Measurements from ENCODE around the gene LRRC8C.
A peak's percentile ranks its signal among the peaks of the same experiment; 100 is the strongest.

The LRRC8C gene

DNA sequence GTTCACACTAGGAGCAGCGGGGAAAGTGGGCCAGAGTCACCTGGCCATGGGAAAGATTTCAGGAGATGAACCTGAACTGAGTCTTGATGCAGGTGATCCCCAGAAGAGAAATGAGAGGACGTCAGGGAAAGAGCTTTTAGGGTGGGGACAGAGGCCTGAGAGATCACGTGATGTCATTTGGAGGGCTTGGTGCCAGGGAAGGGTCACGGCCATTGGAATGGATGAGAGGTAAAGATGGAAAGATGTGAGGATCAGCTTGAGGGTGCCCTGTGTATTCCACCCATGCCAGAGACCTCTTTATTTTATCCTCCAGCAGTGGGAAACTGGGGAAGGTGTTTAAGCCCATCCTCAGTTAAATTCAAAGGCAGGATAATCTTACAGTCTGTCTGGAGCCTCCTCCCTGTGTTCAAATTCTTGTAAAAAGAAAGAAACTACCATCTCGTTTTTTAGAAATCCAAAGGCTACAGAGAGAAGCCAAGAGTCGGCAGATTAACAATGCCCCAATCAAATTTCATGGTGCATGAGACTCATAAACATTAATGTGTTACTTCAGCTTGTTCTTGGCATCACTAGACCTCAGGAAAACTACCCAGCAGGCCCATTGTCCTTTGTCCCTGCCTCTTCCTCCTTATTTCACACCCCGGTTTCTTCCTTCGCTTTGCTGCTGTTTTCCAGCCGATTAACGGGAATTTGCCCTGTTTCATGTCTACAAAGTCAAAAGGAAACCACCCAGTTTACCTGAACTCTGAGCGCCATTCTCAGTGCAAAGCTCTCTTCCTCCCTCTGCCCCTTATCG lies 94.8 kb downstream of the LRRC8C start:
- Mint-ChIP-seq H3K4me3 (peak overlapping the region; percentile 5), H3K4me1 (ENCODE audit: low read depth) (peaks cover 87% of the 10 kb centered on the region), H3K27ac (peak overlapping the region; percentile 100), H3K27me3 (no peaks in the 10 kb centered on the region), H3K36me3 (ENCODE audit: low read depth) (peaks cover 38% of the 10 kb centered on the region), H3K9me3 (peaks cover 4% of the 10 kb centered on the region)

DNA sequence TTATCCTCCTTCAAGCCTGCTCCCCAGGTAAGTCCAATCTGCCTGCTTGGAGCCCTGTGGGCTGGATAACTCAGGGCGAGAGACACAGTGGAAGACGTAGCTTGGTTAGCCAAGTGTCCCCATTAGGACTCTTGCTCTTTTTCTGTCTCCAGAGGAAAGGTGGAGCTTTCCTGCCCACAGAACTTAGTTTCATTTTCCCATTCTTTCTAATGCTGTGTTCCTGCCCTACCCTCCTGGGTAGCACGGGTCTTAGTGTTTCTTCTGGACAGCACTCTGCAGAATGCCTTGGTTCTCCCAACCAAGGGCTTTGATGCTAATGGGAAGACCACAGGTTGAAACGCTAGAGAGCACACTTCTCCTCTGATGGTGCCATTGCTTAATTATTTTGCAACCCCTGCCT lies 95.5 kb downstream of the LRRC8C start:
- H3K36me3 Mint-ChIP-seq (ENCODE audit: low read depth) = peaks cover 32% of the 10 kb centered on the region
- H3K27me3 Mint-ChIP-seq = no peaks in the 10 kb centered on the region
- H3K27ac Mint-ChIP-seq = peak overlapping the region; percentile 63
- H3K4me1 Mint-ChIP-seq (ENCODE audit: low read depth) = peaks cover 87% of the 10 kb centered on the region
- peaks cover 4% of the 10 kb centered on the region for H3K9me3 Mint-ChIP-seq
- peak overlapping the region; percentile 5 for H3K4me3 Mint-ChIP-seq

DNA sequence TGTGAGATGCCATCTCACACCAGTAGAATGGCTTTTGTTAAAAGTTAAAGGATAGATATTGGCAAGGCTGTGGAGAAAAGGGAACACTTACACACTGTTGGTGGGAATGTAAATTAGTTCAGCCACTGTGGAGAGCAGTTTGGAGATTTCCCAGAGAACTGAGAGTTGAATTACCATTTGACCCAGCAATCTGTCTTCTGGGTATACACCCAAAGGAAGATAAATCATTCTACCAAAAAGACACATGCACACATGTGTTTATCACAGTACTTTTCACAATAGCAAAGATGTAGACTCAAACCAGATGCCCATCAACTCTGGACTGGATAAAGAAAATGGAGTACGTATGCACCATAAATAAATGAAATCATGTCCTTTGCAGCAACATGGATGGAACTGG lies 99.3 kb downstream of the LRRC8C start:
- peaks cover 18% of the 10 kb centered on the region for H3K36me3 Mint-ChIP-seq (ENCODE audit: low read depth)
- H3K27me3 Mint-ChIP-seq = no peaks in the 10 kb centered on the region
- peak overlapping the region; percentile 31 for H3K27ac Mint-ChIP-seq
- H3K4me1 Mint-ChIP-seq (ENCODE audit: low read depth) = peaks cover 66% of the 10 kb centered on the region
- H3K4me3 Mint-ChIP-seq = no peak overlapping the region
- H3K9me3 Mint-ChIP-seq = no peaks in the 10 kb centered on the region

DNA sequence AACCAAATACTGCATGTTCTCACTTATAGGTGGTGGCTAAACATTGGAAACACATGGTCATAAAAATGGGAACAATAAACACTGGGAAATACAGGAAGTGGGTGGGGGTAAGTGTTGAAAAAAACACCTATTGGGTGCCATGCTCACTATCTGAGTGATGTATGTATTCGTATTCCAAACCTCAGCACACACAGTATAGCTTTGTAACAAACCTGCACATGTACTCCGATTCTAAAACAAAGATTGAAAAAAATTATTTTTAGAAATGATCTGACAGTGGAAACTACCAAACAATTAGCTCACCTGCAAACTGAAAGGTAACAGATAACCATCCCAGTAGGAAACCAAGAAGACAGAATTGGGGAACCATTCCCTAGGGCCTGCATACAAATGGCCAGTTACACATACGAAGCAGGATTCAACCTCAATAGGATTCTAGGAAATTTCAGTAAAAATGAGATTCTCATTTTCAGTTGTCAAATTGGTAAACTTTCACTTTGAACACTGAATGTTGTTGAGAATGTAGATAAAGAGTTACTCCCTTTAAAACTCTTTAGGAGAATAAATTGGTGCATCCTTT lies 99.8 kb downstream of the LRRC8C start:
- peaks cover 14% of the 10 kb centered on the region for H3K36me3 Mint-ChIP-seq (ENCODE audit: low read depth)
- no peak overlapping the region for H3K4me3 Mint-ChIP-seq
- H3K27me3 Mint-ChIP-seq = no peaks in the 10 kb centered on the region
- H3K9me3 Mint-ChIP-seq = no peaks in the 10 kb centered on the region
- H3K27ac Mint-ChIP-seq = peak overlapping the region; percentile 31
- H3K4me1 Mint-ChIP-seq (ENCODE audit: low read depth) = peaks cover 63% of the 10 kb centered on the region

DNA sequence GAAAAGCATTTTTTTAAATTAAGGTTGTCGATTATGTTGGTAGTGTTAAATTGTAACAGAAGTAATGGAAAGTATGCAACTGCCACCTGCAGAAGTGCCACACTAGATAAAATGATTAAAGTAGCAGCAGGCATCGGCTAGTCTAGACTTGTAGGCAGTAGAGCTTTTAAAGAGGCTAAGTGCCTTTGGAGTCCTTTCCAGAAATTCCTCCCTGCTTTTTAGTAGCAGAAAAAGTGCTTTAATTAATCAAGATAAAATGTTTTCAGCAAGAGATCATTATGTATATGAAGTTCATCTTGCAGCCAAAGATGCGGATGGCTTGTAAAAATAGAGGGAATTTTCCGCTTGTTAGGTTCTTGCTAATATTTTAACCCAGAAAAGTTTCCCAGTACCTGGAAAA lies 100.8 kb downstream of the LRRC8C start:
- Mint-ChIP-seq H3K9me3 (no peaks in the 10 kb centered on the region), H3K36me3 (ENCODE audit: low read depth) (peaks cover 7% of the 10 kb centered on the region), H3K4me1 (ENCODE audit: low read depth) (peaks cover 62% of the 10 kb centered on the region), H3K27me3 (no peaks in the 10 kb centered on the region), H3K4me3 (no peak overlapping the region), H3K27ac (no peak overlapping the region)

DNA sequence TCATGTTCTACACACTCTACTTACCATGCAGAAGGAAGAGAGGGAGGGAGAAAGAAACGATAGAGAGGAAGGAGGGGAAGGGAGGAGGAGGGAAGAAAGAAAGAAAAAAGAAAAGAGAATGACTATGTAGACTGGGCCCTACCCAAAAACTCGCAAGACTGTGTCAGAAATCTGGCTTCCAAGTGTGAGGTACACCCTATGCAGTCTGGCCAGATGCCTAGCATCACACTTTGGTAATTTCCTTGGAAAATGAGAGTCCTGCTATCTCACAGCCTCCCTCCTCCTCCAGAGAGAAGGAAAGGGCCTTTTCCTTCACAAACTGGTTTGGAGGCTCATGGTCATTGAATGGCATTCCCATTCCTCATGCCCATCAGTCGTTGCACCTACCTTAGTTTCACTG lies 101.5 kb downstream of the LRRC8C start:
- no peak overlapping the region for H3K4me3 Mint-ChIP-seq
- H3K4me1 Mint-ChIP-seq (ENCODE audit: low read depth) = peaks cover 62% of the 10 kb centered on the region
- H3K27me3 Mint-ChIP-seq = no peaks in the 10 kb centered on the region
- H3K27ac Mint-ChIP-seq = no peak overlapping the region
- no peaks in the 10 kb centered on the region for H3K9me3 Mint-ChIP-seq
- peaks cover 7% of the 10 kb centered on the region for H3K36me3 Mint-ChIP-seq (ENCODE audit: low read depth)

DNA sequence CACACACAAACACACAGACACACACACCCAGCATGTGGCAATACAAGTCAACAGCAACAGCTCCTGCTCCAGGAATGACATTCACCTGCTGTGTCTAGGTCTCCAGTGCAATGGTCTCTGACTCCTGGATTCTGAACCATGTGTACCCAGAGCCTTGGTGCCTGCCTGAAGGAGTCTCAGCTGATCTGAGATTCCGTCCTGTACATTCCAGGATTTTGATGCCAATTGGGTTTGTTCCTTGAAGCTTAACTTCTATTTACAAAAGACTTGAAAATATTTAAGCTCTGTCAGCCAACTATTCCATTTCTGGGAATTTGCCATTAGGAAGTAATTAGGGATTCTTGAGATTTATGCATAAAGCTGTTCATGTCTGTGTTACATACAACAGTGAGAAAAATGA lies 102.6 kb downstream of the LRRC8C start:
- H3K36me3 Mint-ChIP-seq (ENCODE audit: low read depth) = peaks cover 7% of the 10 kb centered on the region
- no peaks in the 10 kb centered on the region for H3K27me3 Mint-ChIP-seq
- H3K27ac Mint-ChIP-seq = no peak overlapping the region
- no peaks in the 10 kb centered on the region for H3K9me3 Mint-ChIP-seq
- H3K4me1 Mint-ChIP-seq (ENCODE audit: low read depth) = peaks cover 72% of the 10 kb centered on the region
- no peak overlapping the region for H3K4me3 Mint-ChIP-seq

DNA sequence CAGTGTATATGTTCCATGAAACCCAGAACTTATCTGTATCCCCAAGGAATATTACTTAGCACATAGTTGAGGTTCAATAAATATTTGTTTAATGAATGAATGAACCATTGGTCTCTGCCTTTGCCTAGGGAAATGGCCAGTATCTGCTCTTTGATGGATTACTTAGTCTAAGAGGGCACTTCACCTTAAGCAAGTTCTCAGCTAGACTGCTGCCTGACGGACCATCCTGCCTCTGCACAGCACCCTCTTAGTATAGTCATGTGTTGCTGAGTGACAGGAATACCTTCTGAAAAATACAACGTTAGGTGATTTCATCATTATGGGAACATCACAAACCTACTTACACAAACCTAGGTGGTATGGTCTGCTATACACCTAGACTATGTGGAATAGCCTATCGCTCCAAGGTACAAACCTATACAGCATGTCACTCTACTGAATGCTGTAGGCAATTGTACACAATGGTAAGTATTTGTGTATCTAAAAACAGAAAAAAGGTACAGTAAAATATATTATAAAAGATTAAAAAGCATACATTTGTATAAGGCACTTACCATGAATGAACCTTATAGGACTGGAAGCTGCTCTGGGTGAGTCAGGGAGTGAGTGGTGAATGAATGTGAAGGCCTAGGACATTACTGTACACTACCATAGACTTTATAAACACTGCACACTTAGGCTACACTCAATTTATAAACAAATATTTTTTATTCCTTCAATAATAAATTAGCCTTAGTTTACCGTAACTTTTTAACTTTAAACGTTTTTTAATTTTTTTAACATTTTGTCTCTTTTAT lies 104.2 kb downstream of the LRRC8C start:
- Mint-ChIP-seq H3K4me3 (no peak overlapping the region), H3K4me1 (ENCODE audit: low read depth) (peaks cover 72% of the 10 kb centered on the region), H3K36me3 (ENCODE audit: low read depth) (peaks cover 2% of the 10 kb centered on the region), H3K27ac (no peak overlapping the region), H3K27me3 (no peaks in the 10 kb centered on the region), H3K9me3 (peaks cover 5% of the 10 kb centered on the region)

DNA sequence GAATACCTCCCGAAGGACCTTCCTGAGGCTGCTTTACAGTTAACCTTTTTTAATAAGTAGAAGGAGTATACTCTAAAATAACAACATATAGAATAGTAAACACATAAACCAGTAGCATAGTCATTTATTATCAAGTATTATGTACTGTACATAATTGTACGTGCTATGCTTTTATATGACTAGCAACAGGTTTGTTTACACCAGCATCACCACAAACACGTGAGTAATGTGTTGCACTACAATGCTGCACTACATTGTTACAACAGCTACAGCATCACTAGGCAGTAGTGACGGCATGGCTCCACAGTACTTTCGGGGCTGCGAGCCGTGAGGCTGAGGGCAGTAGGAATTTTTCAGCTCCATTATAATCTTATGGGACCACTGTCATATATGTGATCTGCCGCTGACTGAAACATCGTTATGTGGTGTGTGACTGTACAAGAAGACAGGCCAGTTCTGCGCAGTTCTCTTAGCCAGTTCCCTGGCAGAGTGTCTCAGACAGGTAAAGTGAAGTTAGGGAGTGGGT lies 105.1 kb downstream of the LRRC8C start:
- Mint-ChIP-seq H3K4me3 (peak overlapping the region; percentile 25), H3K9me3 (peaks cover 5% of the 10 kb centered on the region), H3K4me1 (ENCODE audit: low read depth) (peaks cover 70% of the 10 kb centered on the region), H3K27me3 (no peaks in the 10 kb centered on the region), H3K27ac (peak overlapping the region; percentile 27), H3K36me3 (ENCODE audit: low read depth) (peaks cover 4% of the 10 kb centered on the region)

DNA sequence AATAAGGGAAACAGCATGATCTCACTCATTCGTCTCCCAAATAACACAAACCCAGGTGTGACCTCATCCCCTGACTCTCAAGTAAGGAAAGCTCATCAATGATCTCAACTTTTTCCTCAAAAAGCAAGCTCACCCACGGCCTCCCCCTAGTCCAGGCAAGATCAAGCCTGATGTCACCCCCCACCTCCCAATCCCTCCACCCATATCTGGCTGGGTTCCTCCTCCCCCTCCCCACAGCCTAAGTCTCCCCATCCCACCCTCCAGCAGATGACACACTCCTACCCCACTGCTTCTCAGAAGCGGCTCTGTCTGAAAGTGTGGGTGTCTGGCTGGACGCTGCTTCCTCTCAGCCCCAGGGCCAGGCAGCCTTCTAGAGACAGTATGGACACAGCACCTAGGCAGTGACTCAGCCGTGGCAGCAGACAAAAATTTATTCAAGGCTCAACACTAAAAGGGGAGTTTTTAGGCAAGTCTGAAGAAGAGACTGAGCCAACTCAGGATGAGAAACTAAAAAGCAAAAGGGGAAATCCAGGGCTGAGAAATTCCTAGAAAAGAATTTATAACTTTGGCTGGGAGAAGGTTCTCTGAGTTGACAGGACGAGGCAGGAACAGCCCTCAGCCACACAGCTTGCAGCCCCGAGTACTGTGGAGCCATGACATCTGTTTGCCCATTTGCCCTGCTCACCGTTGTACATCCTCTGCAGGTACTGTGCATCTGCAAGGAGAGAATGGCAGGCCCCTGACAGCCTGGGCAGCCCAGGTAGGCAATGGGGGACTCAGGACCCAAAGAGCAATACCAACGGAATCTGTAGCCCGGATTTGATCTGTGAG lies 106.3 kb downstream of the LRRC8C start:
- Mint-ChIP-seq H3K4me1 (ENCODE audit: low read depth) (peaks cover 58% of the 10 kb centered on the region), H3K27ac (peak overlapping the region; percentile 97), H3K9me3 (peaks cover 5% of the 10 kb centered on the region), H3K4me3 (peak overlapping the region; percentile 75), H3K27me3 (no peaks in the 10 kb centered on the region), H3K36me3 (ENCODE audit: low read depth) (peaks cover 10% of the 10 kb centered on the region)

DNA sequence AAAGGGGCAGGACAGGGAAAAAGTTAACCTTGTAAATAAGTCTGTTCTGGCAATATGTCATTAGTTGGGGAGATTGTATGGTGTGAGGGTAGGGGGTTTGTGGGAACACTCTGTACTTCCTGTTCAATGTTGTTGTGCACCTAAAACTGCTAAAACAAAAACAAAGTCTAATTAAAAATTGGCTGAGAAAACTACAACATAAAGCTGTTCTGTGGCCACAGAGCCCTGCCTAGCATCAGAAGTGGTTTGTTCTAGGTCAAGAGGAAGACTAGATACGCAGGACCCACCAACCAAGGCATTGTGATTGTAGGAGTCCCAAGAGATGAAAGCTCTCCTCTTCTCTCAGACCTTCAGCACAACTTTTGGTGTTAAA lies 106.9 kb downstream of the LRRC8C start:
- Mint-ChIP-seq H3K4me3 (peak overlapping the region; percentile 75), H3K36me3 (ENCODE audit: low read depth) (peaks cover 11% of the 10 kb centered on the region), H3K9me3 (peaks cover 5% of the 10 kb centered on the region), H3K27me3 (no peaks in the 10 kb centered on the region), H3K4me1 (ENCODE audit: low read depth) (peaks cover 57% of the 10 kb centered on the region), H3K27ac (peak overlapping the region; percentile 97)

DNA sequence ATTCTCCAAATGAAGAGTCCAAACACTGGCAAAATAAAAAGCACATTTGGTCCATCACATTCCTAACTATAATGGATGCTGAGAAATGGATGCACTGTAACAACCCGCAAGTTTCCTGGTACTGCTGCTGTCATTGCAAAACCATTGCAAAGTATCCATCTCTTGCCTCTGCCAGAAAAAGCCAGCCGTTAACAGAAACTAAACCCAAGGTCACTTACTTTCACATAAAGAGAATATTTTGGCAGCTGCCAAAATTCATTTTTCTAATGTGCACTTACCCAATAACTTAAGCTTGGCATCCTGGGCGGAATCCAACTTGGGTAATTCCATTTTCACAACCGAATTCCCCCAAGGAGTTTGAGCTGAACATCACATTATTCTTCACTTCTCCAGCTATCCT lies 110.9 kb downstream of the LRRC8C start:
- Mint-ChIP-seq H3K9me3 (peaks cover 7% of the 10 kb centered on the region), H3K4me3 (no peak overlapping the region), H3K36me3 (ENCODE audit: low read depth) (peaks cover 27% of the 10 kb centered on the region), H3K4me1 (ENCODE audit: low read depth) (peaks cover 56% of the 10 kb centered on the region), H3K27ac (no peak overlapping the region), H3K27me3 (no peaks in the 10 kb centered on the region)

DNA sequence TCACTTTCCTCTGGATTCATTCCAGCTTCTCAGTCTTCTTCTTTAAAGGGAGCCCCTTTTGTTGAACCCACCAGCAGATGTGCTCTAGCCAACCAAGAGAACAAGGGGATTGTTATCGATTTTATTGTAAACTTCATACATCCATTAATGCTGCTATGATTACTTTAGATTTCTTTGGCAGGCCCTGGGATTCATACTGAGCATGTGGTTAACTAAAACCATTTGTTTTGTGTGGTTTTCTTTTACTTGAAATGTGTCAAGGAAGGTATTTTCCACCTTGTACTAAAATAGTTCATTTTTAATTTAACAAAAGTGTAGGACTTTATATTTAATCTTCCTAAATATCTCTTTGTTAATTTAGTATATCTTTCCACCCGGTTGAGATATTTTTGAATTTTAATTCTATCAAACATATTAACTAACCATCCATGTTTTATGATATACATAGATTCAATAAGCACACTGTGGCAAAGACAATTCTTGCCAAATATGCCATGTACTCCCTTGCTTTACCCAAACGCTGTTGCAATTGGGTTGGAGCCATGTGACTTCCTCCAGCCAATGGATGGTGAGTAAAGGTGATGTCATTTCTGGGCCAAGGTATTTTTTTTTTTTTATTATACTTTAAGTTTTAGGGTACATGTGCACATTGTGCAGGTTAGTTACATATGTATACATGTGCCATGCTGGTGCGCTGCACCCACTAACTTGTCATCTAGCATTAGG lies 113.7 kb downstream of the LRRC8C start:
- H3K4me1 Mint-ChIP-seq (ENCODE audit: low read depth) = peaks cover 28% of the 10 kb centered on the region
- peaks cover 27% of the 10 kb centered on the region for H3K36me3 Mint-ChIP-seq (ENCODE audit: low read depth)
- no peaks in the 10 kb centered on the region for H3K27me3 Mint-ChIP-seq
- H3K4me3 Mint-ChIP-seq = no peak overlapping the region
- H3K27ac Mint-ChIP-seq = peak overlapping the region; percentile 40
- H3K9me3 Mint-ChIP-seq = peaks cover 2% of the 10 kb centered on the region

DNA sequence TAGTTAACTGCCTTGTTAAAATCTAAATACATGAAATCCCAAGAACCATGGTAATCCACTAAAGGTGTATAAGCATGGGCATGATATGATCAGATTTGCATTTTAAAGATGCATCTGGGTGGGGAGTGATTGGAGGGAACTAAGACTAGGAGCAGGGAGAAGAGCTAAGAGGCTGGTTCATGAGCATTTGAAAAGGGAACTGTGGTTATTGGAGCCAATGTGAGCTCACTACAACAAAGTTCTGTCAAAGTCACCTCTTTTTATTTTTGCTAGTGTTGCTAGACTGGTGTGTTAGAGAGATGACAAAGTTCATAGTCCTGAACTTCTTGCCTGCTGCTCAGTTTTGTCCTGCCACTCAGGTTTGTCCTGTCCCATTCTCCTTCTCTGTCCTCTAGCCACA lies 120.8 kb downstream of the LRRC8C start:
- H3K27me3 Mint-ChIP-seq = no peaks in the 10 kb centered on the region
- peaks cover 60% of the 10 kb centered on the region for H3K4me1 Mint-ChIP-seq (ENCODE audit: low read depth)
- H3K9me3 Mint-ChIP-seq = no peaks in the 10 kb centered on the region
- H3K4me3 Mint-ChIP-seq = no peak overlapping the region
- H3K27ac Mint-ChIP-seq = peak overlapping the region; percentile 61
- no peaks in the 10 kb centered on the region for H3K36me3 Mint-ChIP-seq (ENCODE audit: low read depth)

Data from stimulated activated naive CD8-positive, alpha-beta T cell treated with anti-CD3 and anti-CD28 coated beads, Interleukin-15, Interleukin-2, amounts not matched to agents 100 ng/mL and 50 ng/mL, for 24 hours (primary cell).